HG02623 (cell line): ENCODE results near the gene CALN1.

Experiments
- ATAC-seq: cut with Tn5 transposase; IDR thresholded peaks from one replicate; pipeline ENCODE4 v1.9.1; 2021; ENCODE audit warnings: moderate library complexity; ENCODE audit not compliant: unreplicated experiment

Gene CALN1

GRCh38 chr7:72272479-72272878 is 139.7 kb downstream of the CALN1 start:
- no peak for ATAC-seq

- ATAC-seq: no peak
These were observed 143.3 kb downstream of the CALN1 start for GRCh38 chr7:72268796-72269195.

- ATAC-seq: no peak
These were observed 144.0 kb downstream of the CALN1 start for GRCh38 chr7:72268090-72268489.

GRCh38 chr7:72267291-72267800 is 144.8 kb downstream of the CALN1 start:
- ATAC-seq: no peak

- ATAC-seq: no peak
These were observed 145.4 kb downstream of the CALN1 start for GRCh38 chr7:72266771-72267170.

GRCh38 chr7:72265071-72265904 is 146.8 kb downstream of the CALN1 start:
- no peak for ATAC-seq

GRCh38 chr7:72260406-72260805 is 151.7 kb downstream of the CALN1 start:
- ATAC-seq: no peak

GRCh38 chr7:72258074-72258473 is 154.1 kb downstream of the CALN1 start:
- no peak for ATAC-seq

GRCh38 chr7:72254455-72254854 is 157.7 kb downstream of the CALN1 start:
- no peak for ATAC-seq

GRCh38 chr7:72249106-72249505 is 163.0 kb downstream of the CALN1 start:
- no peak for ATAC-seq

- ATAC-seq: no peak
These were observed 167.2 kb downstream of the CALN1 start for GRCh38 chr7:72244826-72245398.

- no peak for ATAC-seq
These were observed 168.8 kb downstream of the CALN1 start for GRCh38 chr7:72243329-72243728.

GRCh38 chr7:72235351-72235750 is 176.8 kb downstream of the CALN1 start:
- ATAC-seq: no peak

- ATAC-seq: no peak
These were observed 178.1 kb downstream of the CALN1 start for GRCh38 chr7:72234086-72234485.

- no peak for ATAC-seq
These were observed 181.9 kb downstream of the CALN1 start for GRCh38 chr7:72230281-72230680.

- no peak for ATAC-seq
These were observed 188.8 kb downstream of the CALN1 start for GRCh38 chr7:72223351-72223750.

GRCh38 chr7:72222136-72222535 is 190.0 kb downstream of the CALN1 start:
- no peak for ATAC-seq

GRCh38 chr7:72219500-72219899 is 192.6 kb downstream of the CALN1 start:
- no peak for ATAC-seq

- no peak for ATAC-seq
These were observed 195.0 kb downstream of the CALN1 start for GRCh38 chr7:72217151-72217550.

GRCh38 chr7:72213769-72214168 is 198.4 kb downstream of the CALN1 start:
- ATAC-seq: no peak

GRCh38 chr7:72213081-72213480 is 199.1 kb downstream of the CALN1 start:
- no peak for ATAC-seq

GRCh38 chr7:72211175-72211574 is 201.0 kb downstream of the CALN1 start:
- no peak for ATAC-seq
